Prostate gland (tissue), 2 donors: Measurements from ENCODE around the gene MOB3A. TPM values are rescaled to one million over a fixed set of nuclear protein-coding genes. Genes with fewer than 3 reads are reported as not detected.

ENCODE experiments used
- DNase-seq: peaks from one replicate; pipeline ENCODE4 v3.0.0-alpha.2; 2019; ENCODE audit warnings: low spot score
- H3K27ac ChIP-seq, 2 donors: fragments of 200-600 bp; sonication (generic); 2 replicates each; pipeline ENCODE4 v1.5.1; 2017 to 2019
- H3K27me3 ChIP-seq: fragments of 200-600 bp; sonication (generic); replicated peaks from 2 replicates; pipeline ENCODE4 v1.5.1; 2019; ENCODE audit not compliant: insufficient read depth
- H3K36me3 ChIP-seq, 2 donors: fragments of 200-600 bp; sonication (generic); 1 replicate in 1 of 2; 2 replicates in 1 of 2; pipeline versions ENCODE4 v1.5.1 to v1.8.1; 2017 to 2019
- H3K4me1 ChIP-seq: fragments of 200-600 bp; sonication (generic); replicated peaks from 2 replicates; pipeline ENCODE4 v1.5.1; 2019
- H3K4me3 ChIP-seq, 2 donors: fragments of 200-600 bp; sonication (generic); 2 replicates each; pipeline ENCODE4 v1.5.1; 2017 to 2019
- H3K9me3 ChIP-seq: fragments of 200-600 bp; sonication (generic); 2 replicates; pipeline ENCODE4 v1.5.1; 2017
- CTCF ChIP-seq, 4 experiments: fragments of 200-600 bp in 2 of 4; fragments of 450-650 bp in 2 of 4; sonication (generic) in 2 of 4; IDR thresholded peaks; 1 replicate in 3 of 4; 2 replicates in 1 of 4; pipeline ENCODE4 v1.5.1; 2016 to 2019; ENCODE audit warnings: antibody characterized with exemption in 4 of 4, mild to moderate bottlenecking in 2 of 4, moderate library complexity in 2 of 4
- POLR2A ChIP-seq: fragments of 450-650 bp; IDR thresholded peaks from one replicate; pipeline ENCODE4 v1.6.1; 2016; ENCODE audit warnings: antibody characterized with exemption, mild to moderate bottlenecking
- POLR2AphosphoS5 ChIP-seq: sonication (generic); formaldehyde crosslinking; IDR thresholded peaks from one replicate; pipeline ENCODE4 v1.6.1; 2017; ENCODE audit warnings: antibody characterized with exemption
- WGBS: methylation state at CpG from one replicate; pipeline ENCODE4 v1.1.5; 2018; 5-methylcytosine and 5-hydroxymethylcytosine counted together
- intact Hi-C: fragments of 100-400 bp; cut with DNase I; formaldehyde crosslinking; loops from one replicate; pipeline ENCODE4 v1.14.2; 2022
- total RNA-seq, 2 donors: library from RNA; depleted of rRNA; stranded (reverse); fragments of >200 nt; gene quantifications; one replicate each; pipeline ENCODE4 v1.1.0, GENCODE V29; 2016

The MOB3A gene
- total RNA-seq, 2 donors from 2014 or later, result 40.1 to 43.5 TPM

GRCh38 chr19:2049741-2050348, 46.3 kb downstream of the MOB3A start:
- peaks cover 49% of the 10 kb centered on the region for H3K4me1 ChIP-seq
- no peaks in the 10 kb centered on the region for H3K36me3 ChIP-seq
- intact Hi-C loops, result no loop called here
- TF ChIP-seq POLR2A (peak; percentile 81), CTCF (IDR thresholded peaks at IDR 0.05) (peak in 2 of 4 experiments; percentile 3 to 35), POLR2AphosphoS5 (peak; percentile 89)
- no peaks in the 10 kb centered on the region for H3K9me3 ChIP-seq
- H3K27me3 ChIP-seq, result no peaks in the 10 kb centered on the region
- peak overlapping the region; percentile 98 to 100 for H3K4me3 ChIP-seq
- peak; percentile 89 for DNase-seq
- peak overlapping the region; percentile 99 to 100 for H3K27ac ChIP-seq
- 0% methylated on average over 15 of the region's 16 CpGs for WGBS

DNA sequence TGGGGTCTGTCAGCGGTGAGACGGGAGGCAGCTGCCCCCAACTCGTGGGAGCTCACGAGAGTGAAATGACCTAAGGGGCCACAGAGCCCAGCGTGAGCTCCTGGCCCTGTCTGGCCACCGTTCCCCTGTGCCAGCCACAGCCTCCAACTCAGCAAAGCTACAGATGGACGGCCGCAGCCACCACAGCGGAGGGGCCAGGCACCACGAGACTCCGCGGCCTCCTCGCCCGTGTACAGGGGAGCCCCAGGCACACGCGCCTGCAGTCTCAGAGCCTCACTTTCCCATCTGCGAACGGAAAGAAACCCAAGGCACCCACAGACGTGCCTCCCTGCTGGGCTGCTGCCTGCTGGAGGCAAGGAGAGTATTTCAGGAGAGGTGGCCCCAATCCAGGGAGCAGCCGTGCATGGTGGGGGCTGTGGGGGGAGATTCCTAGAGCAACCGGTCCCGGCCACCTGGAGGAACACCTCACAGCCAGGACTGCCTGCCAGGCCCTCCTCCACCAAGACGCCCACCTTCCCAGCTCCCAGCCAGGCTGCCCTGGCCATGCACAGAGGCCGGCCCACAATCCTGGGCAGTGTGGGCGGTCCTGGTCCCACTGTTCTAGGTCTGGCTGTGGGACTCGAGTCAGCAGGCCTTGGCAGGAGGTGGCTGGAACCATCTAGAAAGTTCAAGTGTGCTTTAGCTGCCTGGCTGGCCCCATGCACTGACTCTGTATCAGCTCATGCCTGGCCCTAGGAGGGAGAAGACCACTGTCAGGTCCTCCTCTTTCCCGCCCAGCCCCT, 47.0 kb downstream of the MOB3A start:
- Histone ChIP-seq H3K36me3 (no peaks in the 10 kb centered on the region), H3K27ac (peak overlapping the region; percentile 99 to 100), H3K4me1 (peaks cover 51% of the 10 kb centered on the region), H3K4me3 (peak overlapping the region; percentile 98 to 100), H3K27me3 (no peaks in the 10 kb centered on the region), H3K9me3 (no peaks in the 10 kb centered on the region)
- intact Hi-C loops, result no loop called here
- TF ChIP-seq CTCF (IDR thresholded peaks at IDR 0.05) (no peak), POLR2AphosphoS5 (no peak), POLR2A (no peak)
- 16% methylated on average over 20 of the region's 27 CpGs for WGBS
- DNase-seq, result no peak

DNA sequence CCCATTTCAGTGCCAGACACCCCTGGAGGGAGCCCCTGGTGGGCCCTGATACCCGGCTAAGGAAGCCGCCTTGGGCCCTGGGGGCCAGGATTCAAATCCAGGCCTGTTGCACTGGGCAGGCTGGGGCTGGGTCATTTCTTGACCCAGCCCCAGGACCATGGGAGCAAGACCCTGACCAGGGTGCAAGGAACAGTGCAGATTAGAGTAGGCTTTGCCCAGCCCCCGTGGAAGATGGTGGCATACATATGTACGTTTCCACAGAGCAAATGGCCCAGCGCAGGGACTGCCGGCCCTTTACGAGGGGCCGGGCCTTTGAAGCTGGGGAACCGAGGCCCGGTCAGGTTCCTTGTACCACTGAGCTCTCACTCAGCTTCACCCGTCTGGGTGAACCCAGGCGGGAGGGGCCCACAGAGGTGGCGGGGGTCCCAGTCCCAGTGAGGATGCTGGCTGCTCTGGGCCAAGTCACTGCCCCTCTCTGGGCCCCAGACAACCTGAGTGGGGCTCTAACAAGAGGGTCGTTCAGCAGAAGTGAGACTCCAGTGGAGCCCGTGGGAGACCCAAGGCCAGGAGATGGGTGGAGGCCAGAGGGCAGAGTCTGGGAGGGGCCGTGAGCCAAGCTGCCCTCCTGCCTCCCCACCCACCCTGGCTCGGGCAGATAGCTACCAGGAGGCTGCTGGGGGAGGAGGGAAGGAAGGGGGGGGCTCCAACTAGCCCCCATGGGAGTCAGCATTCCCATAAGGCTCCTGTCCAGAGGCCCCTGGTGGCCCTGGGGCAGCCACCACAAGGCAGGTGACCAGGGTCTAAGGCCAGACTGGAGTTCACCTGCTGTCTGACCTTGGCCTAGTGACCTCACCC, 47.8 kb downstream of the MOB3A start:
- no peak for DNase-seq

DNA sequence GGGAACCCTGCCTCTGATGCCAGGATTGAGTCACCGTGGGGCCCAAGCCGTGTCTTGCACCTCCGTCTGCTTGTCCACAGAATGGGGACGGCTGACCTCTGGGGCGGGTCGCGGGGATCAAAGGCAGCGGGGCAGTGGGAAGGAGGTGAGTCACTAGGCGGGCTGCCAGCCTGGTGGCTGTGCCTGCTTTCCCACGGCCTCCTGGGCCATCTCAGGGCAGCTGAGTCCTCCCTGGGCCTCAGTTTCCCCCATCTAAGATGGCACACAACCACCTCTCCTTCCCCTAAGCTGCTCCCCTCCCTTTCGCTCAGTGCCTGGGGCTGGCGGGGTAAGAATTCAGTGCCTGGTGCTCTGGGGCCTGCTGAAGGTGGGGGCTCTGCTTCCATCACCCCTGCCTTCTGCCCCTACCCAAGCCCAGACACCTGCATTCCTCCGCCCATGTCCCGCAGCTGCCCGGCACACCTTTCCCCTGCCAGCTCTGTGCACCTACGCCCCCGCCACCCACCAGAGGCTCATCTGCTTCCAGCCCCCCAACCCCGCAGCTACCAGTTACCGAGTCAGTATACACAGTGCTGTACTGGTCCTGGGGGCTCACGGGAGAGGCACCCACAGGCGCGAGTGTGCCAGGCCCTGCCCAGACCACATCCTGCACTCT, 48.5 kb downstream of the MOB3A start:
- 70% methylated on average over 18 of the region's 22 CpGs for WGBS
- peak overlapping the region; percentile 99 to 100 for H3K27ac ChIP-seq
- no peak for DNase-seq
- H3K4me1 ChIP-seq, result peaks cover 63% of the 10 kb centered on the region
- H3K4me3 ChIP-seq, result peak overlapping the region; percentile 98 to 100
- no peak for TF ChIP-seq CTCF (IDR thresholded peaks at IDR 0.05)
- TF ChIP-seq POLR2AphosphoS5, result no peak
- H3K9me3 ChIP-seq, result no peaks in the 10 kb centered on the region
- no peaks in the 10 kb centered on the region for H3K36me3 ChIP-seq
- intact Hi-C loops, result no loop called here
- H3K27me3 ChIP-seq, result no peaks in the 10 kb centered on the region

More for the DNA sequence above, 47.8 kb downstream of the MOB3A start:
- peaks cover 56% of the 10 kb centered on the region for H3K4me1 ChIP-seq
- H3K36me3 ChIP-seq, result no peaks in the 10 kb centered on the region
- intact Hi-C loops, result no loop called here
- H3K4me3 ChIP-seq, result peak overlapping the region; percentile 98 to 100
- TF ChIP-seq POLR2AphosphoS5, result no peak
- no peak for TF ChIP-seq CTCF (IDR thresholded peaks at IDR 0.05)
- no peak for TF ChIP-seq POLR2A
- 48% methylated on average over 16 of the region's 17 CpGs for WGBS
- no peaks in the 10 kb centered on the region for H3K9me3 ChIP-seq
- H3K27ac ChIP-seq, result peak overlapping the region; percentile 99 to 100
- H3K27me3 ChIP-seq, result no peaks in the 10 kb centered on the region
